Fibroblast of skin of scalp (primary cell): ENCODE data around the gene CITED1.
A peak's percentile ranks its signal among the peaks of the same experiment; 100 is the strongest.

Source experiments
- DNase-seq: peaks from one replicate; pipeline ENCODE4 v3.0.0-alpha.2; 2013

CITED1 gene

DNA sequence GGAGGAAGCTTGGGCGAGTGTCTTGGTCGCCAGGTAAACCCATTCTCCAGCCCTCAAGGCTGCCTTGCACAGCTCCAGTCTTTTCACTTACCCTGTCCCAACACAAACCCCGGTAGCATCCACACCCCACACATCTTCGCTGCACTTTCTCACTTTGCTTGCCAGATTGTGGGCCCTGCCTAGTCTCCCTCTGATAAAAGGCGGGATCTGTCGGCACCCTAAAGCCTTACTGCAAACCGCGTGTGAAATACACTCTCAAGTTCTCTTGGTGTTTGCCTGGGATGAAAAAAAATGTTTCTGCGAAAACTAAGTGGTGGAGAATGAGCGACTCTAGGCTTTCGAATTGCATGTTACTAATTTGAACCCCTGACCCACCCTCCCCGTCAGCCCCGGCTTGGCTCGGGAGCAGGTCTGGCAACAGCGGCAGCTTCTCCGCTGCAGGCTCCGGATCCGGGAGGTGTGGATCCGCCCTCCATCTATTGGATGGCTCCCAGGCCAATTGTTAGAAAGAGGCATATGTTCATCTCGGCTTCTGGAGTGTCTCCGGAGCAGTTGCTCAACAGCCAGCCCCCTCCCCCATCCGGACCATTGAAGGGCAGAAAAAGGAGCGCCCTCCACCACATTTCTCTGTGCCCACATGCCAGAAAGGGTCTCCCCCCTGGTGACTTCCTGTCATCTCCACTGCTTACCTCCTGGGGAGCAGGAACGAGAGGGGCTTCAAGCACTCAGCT, 3.0 kb upstream of the CITED1 start:
- DNase-seq: peak; percentile 63

DNA sequence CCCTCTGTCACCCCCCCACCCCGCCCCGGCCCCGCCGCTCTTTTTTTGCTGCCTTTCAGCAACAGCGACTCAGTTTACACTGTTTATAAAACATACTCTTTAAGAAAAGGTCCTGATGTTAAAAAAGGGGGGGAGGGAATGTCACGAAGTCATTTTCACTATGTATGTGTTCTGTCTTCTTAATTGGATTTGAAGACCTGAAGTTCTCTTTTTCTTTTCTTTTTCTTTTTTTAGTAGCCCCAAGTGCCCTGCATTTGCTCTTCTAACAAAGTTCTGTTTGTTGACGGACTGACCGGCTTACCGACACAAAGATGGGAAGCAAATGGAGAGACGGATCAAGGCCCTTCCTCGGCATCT, 2.5 kb upstream of the CITED1 start:
- no peak for DNase-seq

- no peak for DNase-seq
These were observed 1.9 kb upstream of the CITED1 start for GRCh38 chrX:72307646-72308051.

- peak; percentile 52 for DNase-seq
These were observed 1.3 kb upstream of the CITED1 start for GRCh38 chrX:72306851-72307645.

DNA sequence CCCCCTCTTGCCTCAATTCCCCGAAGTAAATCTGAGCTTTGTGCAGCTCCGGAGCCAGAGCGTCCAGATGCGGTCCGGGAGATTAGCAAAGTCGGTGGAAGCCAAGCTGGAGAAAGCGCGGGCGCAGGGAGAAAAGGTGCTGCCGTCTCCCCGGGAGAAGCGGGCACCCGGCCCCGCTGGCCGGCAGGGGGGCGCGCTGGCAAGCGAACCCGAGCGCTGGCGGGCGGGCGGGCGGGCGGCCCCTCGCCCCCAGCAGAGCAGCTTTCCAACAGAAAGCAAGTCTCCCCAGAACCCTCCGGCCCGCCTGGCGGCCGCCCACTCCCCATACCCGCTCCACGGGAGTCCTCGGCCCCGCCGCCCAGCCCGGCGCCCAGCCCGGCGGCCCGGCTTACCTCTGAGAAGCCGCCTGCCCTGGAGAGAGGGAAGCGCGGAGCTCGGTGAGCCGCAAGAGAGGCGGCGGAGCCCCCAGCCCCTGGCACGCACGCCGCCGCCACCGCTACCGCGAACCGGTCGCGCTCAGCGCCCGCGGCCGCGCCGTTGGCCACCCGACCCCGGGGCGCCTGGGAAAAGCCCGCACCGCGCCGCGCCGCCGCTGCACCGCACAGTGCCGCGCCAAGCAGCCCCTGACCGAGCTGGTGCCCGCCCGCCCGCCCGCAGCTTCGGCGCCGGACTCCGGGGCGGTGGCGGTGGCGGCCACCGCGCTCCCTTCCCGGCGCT, 529 bp upstream of the CITED1 start:
- DNase-seq: no peak

DNA sequence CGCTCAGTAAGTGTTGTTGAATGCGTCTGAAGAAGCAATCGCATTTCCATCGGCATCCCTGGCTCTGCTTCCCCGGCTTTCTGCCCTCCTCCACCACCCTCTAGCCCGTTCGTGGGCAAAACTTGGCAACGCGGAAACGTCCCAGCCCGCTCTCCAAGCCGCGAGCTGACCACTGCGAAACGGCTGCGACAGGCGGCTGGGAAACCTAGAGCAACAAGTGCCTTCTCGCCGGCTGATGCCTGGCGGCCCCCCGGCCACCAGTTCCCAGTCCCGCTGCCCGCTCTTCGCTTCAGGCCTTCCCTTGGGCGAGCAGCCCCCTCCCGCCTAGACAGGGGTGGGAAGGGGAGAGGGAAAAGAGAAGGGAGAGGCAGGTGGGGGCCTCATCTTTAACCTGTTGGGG, 837 bp downstream of the CITED1 start:
- DNase-seq: no peak

DNA sequence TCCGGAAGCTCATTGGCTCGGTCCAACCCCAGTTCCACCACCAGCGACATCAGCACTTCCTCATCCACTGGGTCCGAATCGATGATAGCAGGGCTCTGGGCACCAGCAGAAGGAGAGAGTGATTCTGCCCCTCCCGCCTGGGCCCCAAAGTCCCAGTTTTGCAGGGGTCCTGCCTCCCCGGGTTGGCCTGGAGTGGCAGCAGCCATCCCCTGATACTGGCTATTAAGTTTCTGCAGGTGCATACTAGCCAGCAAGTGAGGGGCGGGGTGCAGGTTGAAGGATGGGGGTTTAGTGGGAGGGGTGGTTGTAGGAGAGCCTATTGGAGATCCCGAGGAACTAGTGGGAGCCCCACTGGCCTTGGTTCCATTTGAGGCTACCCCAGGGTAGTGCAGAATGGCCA, 3.9 kb downstream of the CITED1 start:
- no peak for DNase-seq

DNA sequence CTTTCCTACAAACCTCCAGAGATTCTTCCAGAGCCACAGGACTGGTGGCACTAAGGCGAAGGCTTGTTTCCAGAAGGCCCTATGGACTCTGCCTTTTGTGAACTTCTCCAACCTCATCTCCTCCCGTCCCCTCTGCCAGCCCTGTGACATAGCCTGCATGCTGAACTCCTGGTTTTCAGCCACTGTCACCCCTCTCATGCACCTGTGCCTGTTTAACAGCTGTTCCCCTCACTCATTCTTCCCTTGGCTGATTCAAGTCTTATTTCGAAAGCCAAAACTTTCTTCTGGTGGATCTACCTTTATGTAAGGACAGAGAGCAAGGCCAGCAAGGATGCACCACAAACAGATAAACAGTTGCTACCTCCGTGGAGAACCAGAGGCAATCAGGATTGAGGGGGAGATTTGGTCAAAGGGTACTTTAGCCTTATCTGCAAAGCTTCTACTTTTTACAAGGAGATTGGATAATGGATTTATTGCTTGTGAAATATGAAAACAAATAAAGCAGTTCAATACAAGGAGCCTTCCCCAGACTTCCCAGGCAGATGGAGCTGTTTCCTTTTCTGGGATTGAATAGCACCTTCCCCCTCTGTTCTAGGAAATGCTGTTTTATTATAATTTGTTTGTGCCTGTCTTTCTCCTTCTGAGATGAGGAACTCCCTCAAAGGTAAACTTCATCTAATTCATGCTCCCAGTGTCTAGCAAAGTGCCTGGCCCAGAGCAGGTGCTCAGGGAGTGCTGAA, 5.7 kb downstream of the CITED1 start:
- DNase-seq: no peak

DNA sequence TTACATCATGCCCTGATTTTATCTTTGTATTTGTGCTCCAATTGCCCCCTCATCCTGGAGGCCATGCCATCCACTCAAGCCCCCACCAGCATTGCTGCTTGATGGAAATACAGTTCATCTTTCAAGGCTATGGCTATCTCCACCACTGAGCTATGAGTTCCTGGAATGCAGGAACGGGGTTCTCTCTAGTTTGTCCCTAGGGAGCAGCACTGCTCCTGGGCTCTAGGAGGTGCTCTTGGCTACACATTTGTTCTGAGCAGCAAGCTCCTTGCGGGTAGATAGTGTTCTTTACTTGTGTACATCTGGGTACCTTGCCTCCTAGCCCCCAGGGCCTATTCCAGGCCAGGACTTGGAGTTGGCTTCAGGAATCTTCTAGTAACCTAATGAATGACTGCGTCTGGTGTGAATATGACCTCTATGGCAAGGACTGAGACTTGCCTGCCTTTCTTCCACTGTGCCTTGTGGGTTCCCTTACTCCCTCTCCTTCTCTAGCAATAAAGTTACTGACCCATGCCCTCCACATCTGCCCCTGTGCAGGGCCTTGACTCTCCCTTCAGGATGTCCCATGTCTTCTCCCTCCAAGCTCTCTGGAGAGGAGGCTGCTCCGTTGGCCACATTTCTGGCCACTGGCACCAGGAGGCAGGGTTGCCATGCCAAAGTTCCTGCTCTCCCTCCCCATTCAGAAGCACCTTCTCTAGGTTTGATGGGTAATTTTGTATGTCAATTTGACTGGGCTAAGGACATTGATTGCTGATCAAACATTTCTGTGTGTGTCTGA, 7.6 kb downstream of the CITED1 start:
- no peak for DNase-seq

DNA sequence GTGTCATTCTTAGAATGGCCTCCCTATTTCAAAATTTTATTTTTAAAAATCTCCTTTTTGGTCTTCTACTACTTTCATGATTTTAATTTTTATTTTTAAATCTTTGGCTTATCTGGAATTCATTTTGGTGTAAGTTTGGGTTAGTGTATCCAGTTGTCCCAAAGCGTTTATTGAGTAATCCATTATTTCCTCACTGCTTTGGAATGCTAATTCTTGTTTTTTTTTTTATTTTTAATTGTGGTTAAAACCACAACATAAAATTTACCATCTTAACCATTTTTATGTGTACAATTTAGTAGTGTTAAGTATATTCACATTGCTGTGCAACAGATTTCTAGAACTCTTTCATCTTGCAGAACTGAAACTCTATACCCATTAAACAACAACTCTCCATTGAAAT, 8.7 kb downstream of the CITED1 start:
- DNase-seq: no peak

DNA sequence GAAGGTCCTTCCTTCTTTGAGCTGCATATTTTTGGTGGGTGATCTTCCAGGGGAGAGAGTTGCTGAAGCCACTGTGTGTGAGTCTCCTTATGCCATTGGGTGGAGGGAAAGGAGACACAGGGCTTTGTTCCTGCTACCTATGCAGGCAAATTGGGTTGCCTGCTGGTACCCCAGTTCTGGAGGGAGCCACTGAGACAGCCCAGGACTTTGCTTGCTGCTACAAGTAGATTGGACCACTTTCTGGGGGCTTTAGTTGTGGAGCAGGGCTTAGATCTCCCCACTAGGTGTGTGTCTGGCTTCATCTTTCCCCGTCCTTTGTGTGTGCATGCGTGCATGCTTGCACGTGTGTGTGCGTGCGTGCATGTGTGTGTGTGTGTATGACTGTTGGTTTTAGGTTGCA, 10.0 kb downstream of the CITED1 start:
- no peak for DNase-seq

DNA sequence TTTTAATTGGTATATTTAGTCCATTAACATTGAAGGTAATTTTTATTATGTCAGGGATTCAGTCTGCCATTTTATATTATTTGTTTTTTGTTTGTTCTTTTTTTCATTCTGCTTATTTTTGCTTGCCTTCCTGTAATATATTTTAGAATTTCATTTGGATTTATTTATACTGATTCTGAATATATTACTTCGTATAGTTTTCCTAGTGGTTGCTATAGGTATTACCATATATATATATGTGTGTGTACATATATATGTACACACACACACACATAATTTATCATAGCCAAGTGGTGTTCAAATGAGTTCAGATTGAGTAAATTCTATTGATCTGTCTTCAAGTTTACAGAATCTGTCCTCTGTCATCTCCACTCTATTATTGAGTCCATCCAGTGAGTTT, 11.2 kb downstream of the CITED1 start:
- DNase-seq: no peak

GRCh38 chrX:72282302-72282701, 23.4 kb downstream of the CITED1 start:
- no peak for DNase-seq

GRCh38 chrX:72280321-72280845, 25.3 kb downstream of the CITED1 start:
- DNase-seq: no peak

- DNase-seq: no peak
These were observed 29.2 kb downstream of the CITED1 start for GRCh38 chrX:72276478-72276953.

GRCh38 chrX:72274526-72274925, 31.2 kb downstream of the CITED1 start:
- no peak for DNase-seq

GRCh38 chrX:72273718-72274117, 32.0 kb downstream of the CITED1 start:
- DNase-seq: no peak

DNA sequence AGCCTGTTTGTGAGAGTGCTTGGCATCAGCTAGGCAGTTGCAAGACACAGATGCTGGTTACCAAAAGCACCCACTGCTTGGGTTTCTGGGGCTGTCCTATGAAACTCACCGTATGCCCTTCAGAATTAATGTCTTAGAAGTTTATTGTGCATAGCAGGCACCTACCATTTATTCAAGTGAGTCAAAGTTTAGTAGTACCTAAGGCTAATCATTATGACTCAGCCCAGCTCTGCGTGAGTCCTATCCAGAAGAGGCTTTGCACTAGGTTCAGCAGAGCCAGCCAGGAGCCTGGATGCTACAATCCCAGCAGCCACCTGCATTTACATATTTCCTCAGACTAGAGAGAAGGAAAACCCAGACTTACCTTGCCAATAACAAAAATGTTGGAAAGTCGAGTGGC, 32.8 kb downstream of the CITED1 start:
- no peak for DNase-seq

GRCh38 chrX:72271812-72272211, 33.9 kb downstream of the CITED1 start:
- DNase-seq: no peak

DNA sequence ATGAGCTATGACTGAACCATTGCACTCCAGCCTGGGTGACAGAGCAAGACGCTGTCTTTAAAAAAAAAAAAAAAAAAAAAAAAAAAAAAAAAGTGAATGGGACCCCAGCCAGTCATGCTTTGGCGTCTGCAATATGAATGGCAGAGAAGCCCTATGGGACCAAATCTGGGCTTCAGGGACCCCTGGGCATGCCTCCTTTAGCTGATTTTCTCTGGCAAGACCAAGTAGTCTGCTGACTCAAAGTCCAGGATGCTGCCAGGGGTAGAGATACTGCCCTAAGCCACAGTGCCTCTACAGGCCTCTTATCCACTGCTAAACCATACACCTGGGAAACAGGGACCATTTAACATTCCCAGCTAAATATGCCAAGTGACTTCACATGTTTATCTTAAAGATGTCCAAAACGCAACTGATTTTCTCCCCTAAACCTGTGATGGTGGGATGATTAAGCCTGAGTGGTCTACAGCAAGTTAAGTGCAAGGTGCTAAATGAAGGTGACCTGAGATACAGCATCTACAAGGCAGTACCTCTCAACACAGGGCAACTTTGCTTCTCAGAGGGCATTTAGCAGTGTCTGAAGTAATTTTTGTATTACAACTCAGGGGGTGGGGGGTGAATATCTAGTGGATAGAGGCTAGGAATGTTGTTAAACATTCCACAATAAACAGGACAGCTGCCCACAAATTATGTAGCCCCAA, 34.5 kb downstream of the CITED1 start:
- DNase-seq: no peak

DNA sequence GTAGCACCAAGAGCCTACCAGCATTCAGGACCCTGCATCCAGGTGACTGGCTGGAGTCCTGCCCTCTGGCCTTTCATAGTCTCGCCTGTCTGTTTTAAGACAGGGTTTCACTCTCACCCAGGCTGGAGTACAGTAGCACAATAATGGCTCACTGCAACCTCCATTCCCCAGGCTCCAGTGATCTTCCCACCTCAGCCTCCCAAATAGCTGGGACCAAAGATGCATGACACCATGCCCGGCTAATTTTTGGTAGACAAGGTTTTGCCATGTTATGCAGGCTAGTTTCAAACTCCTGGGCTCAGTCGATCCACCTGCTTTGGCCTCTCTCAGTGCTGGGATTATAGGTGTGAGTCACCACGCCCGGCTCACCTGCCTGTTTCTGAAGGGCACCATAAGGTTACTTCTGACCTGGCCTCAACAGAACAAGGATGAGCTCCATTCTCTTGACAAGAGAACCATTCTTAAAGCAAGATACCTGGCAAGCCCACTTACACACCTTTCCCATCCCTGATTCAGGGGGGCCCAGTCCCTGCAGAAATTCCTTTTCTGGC, 35.3 kb downstream of the CITED1 start:
- no peak for DNase-seq
